Forelimb muscle (tissue), 1 donor: ENCODE measurements around the gene PRPF38B. TPM values are rescaled to one million over a fixed set of nuclear protein-coding genes. Genes with fewer than 3 reads are reported as not detected.
"Not testable (repeated sequence)": the region's sequence is repeated elsewhere in the genome, so short reads cannot be mapped to it uniquely, and the experiment has no call there.

Experiments used
- DNase-seq: peaks from one replicate; pipeline ENCODE4 v3.0.0-alpha.2; 2013; ENCODE audit warnings: low read depth
- polyA plus RNA-seq: library from polyadenylated mRNA; unstranded; fragments of 120-200 nt; gene quantifications from one replicate; pipeline ENCODE4 v1.2.1, GENCODE V29; 2013; ENCODE audit not compliant: insufficient read length

PRPF38B gene
- 46.9 TPM for polyA plus RNA-seq

GRCh38 chr1:108691942-108692723 lies at the start of gene PRPF38B:
TSS of gene PRPF38B (plus strand) at chr1:108692310. CDS start at chr1:108692592, 282 bp downstream.
- peak; percentile 78 for DNase-seq

GRCh38 chr1:108643492-108644335 lies 48.4 kb upstream of the PRPF38B start:
- peak; percentile 46 for DNase-seq

GRCh38 chr1:108644984-108645383 lies 47.1 kb upstream of the PRPF38B start:
- DNase-seq: no peak

- DNase-seq: no peak
Observed at GRCh38 chr1:108645564-108646184, 46.4 kb upstream of the PRPF38B start.

- DNase-seq: no peak
Observed at GRCh38 chr1:108646265-108646647, 45.9 kb upstream of the PRPF38B start.

GRCh38 chr1:108646648-108647269 lies 45.4 kb upstream of the PRPF38B start:
- DNase-seq: peak; percentile 45

GRCh38 chr1:108653431-108654105 lies 38.5 kb upstream of the PRPF38B start:
- no peak for DNase-seq

- no peak for DNase-seq
Observed at GRCh38 chr1:108657356-108658080, 34.6 kb upstream of the PRPF38B start.

GRCh38 chr1:108661030-108661609 lies 31.0 kb upstream of the PRPF38B start, which contains the start of gene HENMT1:
TSS of gene HENMT1 (minus strand) at chr1:108661093. CDS start at chr1:108659884, 1,209 bp downstream.
- DNase-seq: peak; percentile 38

GRCh38 chr1:108663074-108663473 lies 29.0 kb upstream of the PRPF38B start:
- no peak for DNase-seq

GRCh38 chr1:108664481-108664880 lies 27.6 kb upstream of the PRPF38B start:
- DNase-seq: no peak

- no peak for DNase-seq
Observed at GRCh38 chr1:108665067-108665466, 27.0 kb upstream of the PRPF38B start.

GRCh38 chr1:108665771-108666170 lies 26.3 kb upstream of the PRPF38B start:
- DNase-seq: no peak

- DNase-seq: not testable (repeated sequence)
Observed at GRCh38 chr1:108667422-108667821, 24.7 kb upstream of the PRPF38B start.

GRCh38 chr1:108668777-108669176 lies 23.3 kb upstream of the PRPF38B start:
- DNase-seq: no peak

- DNase-seq: no peak
Observed at GRCh38 chr1:108669679-108670078, 22.4 kb upstream of the PRPF38B start.

- no peak for DNase-seq
Observed at GRCh38 chr1:108670131-108670773, 21.9 kb upstream of the PRPF38B start.

- no peak for DNase-seq
Observed at GRCh38 chr1:108671143-108671542, 21.0 kb upstream of the PRPF38B start.

- no peak for DNase-seq
Observed at GRCh38 chr1:108678706-108679105, 13.4 kb upstream of the PRPF38B start.
